Right atrium auricular region (tissue), 2 donors: Measurements from ENCODE around the gene SLIT3. TPM values are rescaled to one million over a fixed set of nuclear protein-coding genes. Genes with fewer than 3 reads are reported as not detected.

Source experiments
- DNase-seq: peaks from one replicate; pipeline ENCODE4 v3.0.0-alpha.2; 2019; ENCODE audit warnings: low spot score
- H3K27ac ChIP-seq, 2 donors: fragments of 200-600 bp; sonication (generic); 1 replicate in 1 of 2; 2 replicates in 1 of 2; pipeline ENCODE4 v1.5.1; 2016 to 2019
- H3K27me3 ChIP-seq, 2 donors: fragments of 200-600 bp; sonication (generic); one replicate each; pipeline versions ENCODE4 v1.5.1 to v1.6.0; 2017 to 2019
- H3K36me3 ChIP-seq: fragments of 200-600 bp; sonication (generic); one replicate; pipeline ENCODE4 v1.5.1; 2016
- H3K4me1 ChIP-seq, 2 donors: fragments of 200-600 bp; sonication (generic); one replicate each; pipeline versions ENCODE4 v1.5.1 to v1.6.0; 2017 to 2019
- H3K4me3 ChIP-seq, 2 donors: fragments of 200-600 bp; sonication (generic); 1 replicate in 1 of 2; 2 replicates in 1 of 2; pipeline ENCODE4 v1.5.1; 2017 to 2019; ENCODE audit warnings: mild to moderate bottlenecking in 1 of 2, moderate library complexity in 1 of 2
- H3K9me3 ChIP-seq, 2 donors: fragments of 200-600 bp; sonication (generic); one replicate each; pipeline ENCODE4 v1.5.1; 2019
- CTCF ChIP-seq, 2 donors: fragments of 200-600 bp; sonication (generic); IDR thresholded peaks; one replicate each; pipeline ENCODE4 v1.5.1; 2019; ENCODE audit warnings: antibody characterized with exemption in 2 of 2
- total RNA-seq, 2 donors: library from RNA; depleted of rRNA; stranded (reverse); fragments of >200 nt; gene quantifications; one replicate each; pipeline ENCODE4 v1.1.0, GENCODE V29; 2016

SLIT3 gene
- total RNA-seq, 2 donors from 2014 or later, result 66.1 to 85.8 TPM

- Histone ChIP-seq H3K4me3 (no peak overlapping the region), H3K4me1 (peaks cover 0 to 13% of the 10 kb centered on the region in 2 donors), H3K9me3 (no peaks in the 10 kb centered on the region), H3K27ac (no peak overlapping the region), H3K27me3 (no peaks in the 10 kb centered on the region), H3K36me3 (no peaks in the 10 kb centered on the region)
- DNase-seq, result no peak
- no peak for TF ChIP-seq CTCF (IDR thresholded peaks at IDR 0.05)
Measured at GRCh38 chr5:169341556-169341955, 40.6 kb upstream of the SLIT3 start.

- DNase-seq, result no peak
- Histone ChIP-seq H3K36me3 (no peaks in the 10 kb centered on the region), H3K4me3 (no peak overlapping the region), H3K9me3 (no peaks in the 10 kb centered on the region), H3K27ac (no peak overlapping the region), H3K27me3 (no peaks in the 10 kb centered on the region), H3K4me1 (peaks cover 0 to 2% of the 10 kb centered on the region in 2 donors)
- no peak for TF ChIP-seq CTCF (IDR thresholded peaks at IDR 0.05)
Measured at GRCh38 chr5:169339869-169340268, 38.9 kb upstream of the SLIT3 start.

GRCh38 chr5:169336242-169336641 is 35.3 kb upstream of the SLIT3 start:
- Histone ChIP-seq H3K27ac (no peak overlapping the region), H3K4me1 (no peaks in the 10 kb centered on the region), H3K36me3 (no peaks in the 10 kb centered on the region), H3K9me3 (no peaks in the 10 kb centered on the region), H3K4me3 (no peak overlapping the region), H3K27me3 (no peaks in the 10 kb centered on the region)
- DNase-seq, result no peak
- TF ChIP-seq CTCF (IDR thresholded peaks at IDR 0.05), result no peak

GRCh38 chr5:169335806-169336205 is 34.9 kb upstream of the SLIT3 start:
- no peak for DNase-seq
- H3K36me3 ChIP-seq, result no peaks in the 10 kb centered on the region
- H3K9me3 ChIP-seq, result no peaks in the 10 kb centered on the region
- H3K27me3 ChIP-seq, result no peaks in the 10 kb centered on the region
- TF ChIP-seq CTCF (IDR thresholded peaks at IDR 0.05), result no peak
- no peaks in the 10 kb centered on the region for H3K4me1 ChIP-seq
- H3K4me3 ChIP-seq, result no peak overlapping the region
- H3K27ac ChIP-seq, result no peak overlapping the region

GRCh38 chr5:169333518-169333917 is 32.6 kb upstream of the SLIT3 start:
- H3K27ac ChIP-seq, result no peak overlapping the region
- no peaks in the 10 kb centered on the region for H3K9me3 ChIP-seq
- no peak for DNase-seq
- TF ChIP-seq CTCF (IDR thresholded peaks at IDR 0.05), result no peak
- H3K36me3 ChIP-seq, result no peaks in the 10 kb centered on the region
- no peak overlapping the region for H3K4me3 ChIP-seq
- no peaks in the 10 kb centered on the region for H3K4me1 ChIP-seq
- H3K27me3 ChIP-seq, result no peaks in the 10 kb centered on the region

GRCh38 chr5:169331292-169331852 is 30.4 kb upstream of the SLIT3 start:
- peak in 1 of 2 donors; percentile 15 for TF ChIP-seq CTCF (IDR thresholded peaks at IDR 0.05)
- no peaks in the 10 kb centered on the region for H3K9me3 ChIP-seq
- DNase-seq, result no peak
- H3K36me3 ChIP-seq, result no peaks in the 10 kb centered on the region
- no peaks in the 10 kb centered on the region for H3K4me1 ChIP-seq
- H3K4me3 ChIP-seq, result no peak overlapping the region
- no peaks in the 10 kb centered on the region for H3K27me3 ChIP-seq
- no peak overlapping the region for H3K27ac ChIP-seq
